Esophagus squamous epithelium (tissue), 5 donors: ENCODE results near the gene KCNG4. TPM values are rescaled to one million over a fixed set of nuclear protein-coding genes. Genes with fewer than 3 reads are reported as not detected.
A peak's percentile ranks its signal among the peaks of the same experiment; 100 is the strongest.

Experiments used
- DNase-seq: peaks from one replicate; lab custom pipeline; 2025; lab: John Stamatoyannopoulos, UW
- H3K27ac ChIP-seq, 4 donors: fragments of 200-600 bp; sonication (generic); one replicate each; pipeline ENCODE4 v1.5.1; 2016 to 2019; ENCODE audit warnings: mild to moderate bottlenecking in 1 of 4
- H3K27me3 ChIP-seq, 4 donors: fragments of 200-600 bp; sonication (generic); 1 replicate in 3 of 4; 2 replicates in 1 of 4; pipeline versions ENCODE4 v1.5.1 to v1.6.0; 2017 to 2021; ENCODE audit warnings: antibody characterized with exemption in 1 of 4
- H3K36me3 ChIP-seq, 3 donors: fragments of 200-600 bp; sonication (generic); one replicate each; pipeline ENCODE4 v1.5.1; 2016 to 2019
- H3K4me1 ChIP-seq, 3 donors: fragments of 200-600 bp; sonication (generic); one replicate each; pipeline ENCODE4 v1.5.1; 2017 to 2019
- H3K4me3 ChIP-seq, 4 donors: fragments of 200-600 bp; sonication (generic); 1 replicate in 3 of 4; 2 replicates in 1 of 4; pipeline ENCODE4 v1.5.1; 2016 to 2019; ENCODE audit warnings: mild to moderate bottlenecking in 2 of 4, moderate library complexity in 1 of 4
- H3K9me3 ChIP-seq, 3 donors: fragments of 200-600 bp; sonication (generic); one replicate each; pipeline ENCODE4 v1.5.1; 2016 to 2019
- POLR2A ChIP-seq, 4 donors: fragments of 450-650 bp; IDR thresholded peaks; one replicate each; pipeline ENCODE4 v1.6.1; 2017; ENCODE audit warnings: antibody characterized with exemption in 4 of 4, mild to moderate bottlenecking in 4 of 4, moderate library complexity in 3 of 4
- WGBS, 2 donors: methylation state at CpG; one replicate each; pipeline ENCODE4 v1.1.5; 2018; 5-methylcytosine and 5-hydroxymethylcytosine counted together
- intact Hi-C: fragments of 100-400 bp; cut with DNase I; formaldehyde crosslinking; loops from one replicate; pipeline ENCODE4 v1.15.0; 2022
- total RNA-seq, 4 donors: library from RNA; depleted of rRNA; stranded (reverse); fragments of >200 nt; gene quantifications; one replicate each; pipeline ENCODE4 v1.1.0, GENCODE V29; 2016
- TF ChIP-seq, protein P1 (sequence below), 6 experiments: fragments of 450-650 bp in 4 of 6; fragments of 200-600 bp in 2 of 6; sonication (generic) in 2 of 6; IDR thresholded peaks; one replicate each; pipeline ENCODE4 v1.5.1; 2016 to 2019; ENCODE audit warnings: antibody characterized with exemption in 6 of 6, mild to moderate bottlenecking in 4 of 6, moderate library complexity in 4 of 6
- donor health status: DM: yes; HTN: yes; CAD: no.

The KCNG4 gene
- total RNA-seq, 4 donors from 2014 or later, result not detected

DNA sequence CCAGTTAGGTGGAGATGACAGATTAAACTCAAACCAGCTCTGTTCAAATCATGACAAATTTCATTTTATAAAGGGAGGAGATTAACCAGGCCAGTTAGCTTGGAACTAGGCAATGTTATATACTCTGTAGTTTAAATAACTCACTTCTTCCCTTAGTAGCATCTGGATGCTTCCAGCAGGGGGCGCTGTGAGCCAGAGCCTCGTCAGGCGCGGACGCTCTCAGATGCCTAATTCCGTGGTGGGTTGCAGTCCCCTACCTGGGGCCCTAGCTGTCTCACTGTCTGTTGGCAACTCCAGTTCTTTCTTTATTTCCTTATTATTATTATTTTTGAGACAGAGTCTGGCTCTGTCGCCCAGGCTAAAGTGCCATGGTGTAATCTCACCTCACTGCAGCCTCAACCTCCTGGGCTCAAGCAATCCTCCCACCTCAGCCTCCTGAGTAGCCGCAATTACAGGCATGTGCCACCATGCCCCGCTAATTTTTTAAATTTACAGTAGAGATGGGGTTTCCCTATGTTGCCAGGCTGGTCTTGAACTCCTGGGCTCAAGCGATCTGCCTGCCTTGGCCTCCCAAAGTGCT lies 37.5 kb upstream of the KCNG4 start:
- H3K27ac ChIP-seq, result no peak overlapping the region
- H3K4me3 ChIP-seq, result no peak overlapping the region
- intact Hi-C loops, result loop anchor here (10.0 kb wide), 1 partner anchor 207 kb away; no protein-coding TSS in a partner anchor
- no peak for TF ChIP-seq POLR2A (IDR thresholded peaks at IDR 0.05)
- TF ChIP-seq, protein P1, sequence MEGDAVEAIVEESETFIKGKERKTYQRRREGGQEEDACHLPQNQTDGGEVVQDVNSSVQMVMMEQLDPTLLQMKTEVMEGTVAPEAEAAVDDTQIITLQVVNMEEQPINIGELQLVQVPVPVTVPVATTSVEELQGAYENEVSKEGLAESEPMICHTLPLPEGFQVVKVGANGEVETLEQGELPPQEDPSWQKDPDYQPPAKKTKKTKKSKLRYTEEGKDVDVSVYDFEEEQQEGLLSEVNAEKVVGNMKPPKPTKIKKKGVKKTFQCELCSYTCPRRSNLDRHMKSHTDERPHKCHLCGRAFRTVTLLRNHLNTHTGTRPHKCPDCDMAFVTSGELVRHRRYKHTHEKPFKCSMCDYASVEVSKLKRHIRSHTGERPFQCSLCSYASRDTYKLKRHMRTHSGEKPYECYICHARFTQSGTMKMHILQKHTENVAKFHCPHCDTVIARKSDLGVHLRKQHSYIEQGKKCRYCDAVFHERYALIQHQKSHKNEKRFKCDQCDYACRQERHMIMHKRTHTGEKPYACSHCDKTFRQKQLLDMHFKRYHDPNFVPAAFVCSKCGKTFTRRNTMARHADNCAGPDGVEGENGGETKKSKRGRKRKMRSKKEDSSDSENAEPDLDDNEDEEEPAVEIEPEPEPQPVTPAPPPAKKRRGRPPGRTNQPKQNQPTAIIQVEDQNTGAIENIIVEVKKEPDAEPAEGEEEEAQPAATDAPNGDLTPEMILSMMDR (IDR thresholded peaks at IDR 0.05), result peak; percentile 64 to 93 (median 86)
- H3K9me3 ChIP-seq, result no peaks in the 10 kb centered on the region
- no peaks in the 10 kb centered on the region for H3K4me1 ChIP-seq
- no peaks in the 10 kb centered on the region for H3K36me3 ChIP-seq
- no peaks in the 10 kb centered on the region for H3K27me3 ChIP-seq
- WGBS, 2 donors, result 28 to 35% methylated on average over 10 of the region's 10 CpGs
- no peak for DNase-seq

- intact Hi-C loops, result loop anchor here (10.0 kb wide), 1 partner anchor 209 kb away; no protein-coding TSS in a partner anchor
- no peak overlapping the region for H3K27ac ChIP-seq
- TF ChIP-seq, protein P1 (IDR thresholded peaks at IDR 0.05), result no peak
- TF ChIP-seq POLR2A (IDR thresholded peaks at IDR 0.05), result no peak
- no peak for DNase-seq
- WGBS, 2 donors, result 78 to 88% methylated on average over 6 of the region's 6 CpGs
- H3K9me3 ChIP-seq, result no peaks in the 10 kb centered on the region
- no peak overlapping the region for H3K4me3 ChIP-seq
- H3K36me3 ChIP-seq, result no peaks in the 10 kb centered on the region
- peaks cover 0 to 10% (median 0%) of the 10 kb centered on the region in 4 donors for H3K27me3 ChIP-seq
- H3K4me1 ChIP-seq, result no peaks in the 10 kb centered on the region
Observed at GRCh38 chr16:84275585-84276151, 35.9 kb upstream of the KCNG4 start.

GRCh38 chr16:84274515-84274914 lies 34.7 kb upstream of the KCNG4 start:
- no peak for TF ChIP-seq POLR2A (IDR thresholded peaks at IDR 0.05)
- TF ChIP-seq, protein P1 (IDR thresholded peaks at IDR 0.05), result no peak
- WGBS, 2 donors, result 90 to 92% methylated on average over 5 to 9 of the region's 9 CpGs
- no peak for DNase-seq
- Histone ChIP-seq H3K27me3 (peaks cover 0 to 13% (median 0%) of the 10 kb centered on the region in 4 donors), H3K9me3 (no peaks in the 10 kb centered on the region), H3K36me3 (no peaks in the 10 kb centered on the region), H3K27ac (no peak overlapping the region), H3K4me1 (no peaks in the 10 kb centered on the region), H3K4me3 (no peak overlapping the region)
- intact Hi-C loops, result loop anchor here (10.0 kb wide), 1 partner anchor 210 kb away; no protein-coding TSS in a partner anchor

DNA sequence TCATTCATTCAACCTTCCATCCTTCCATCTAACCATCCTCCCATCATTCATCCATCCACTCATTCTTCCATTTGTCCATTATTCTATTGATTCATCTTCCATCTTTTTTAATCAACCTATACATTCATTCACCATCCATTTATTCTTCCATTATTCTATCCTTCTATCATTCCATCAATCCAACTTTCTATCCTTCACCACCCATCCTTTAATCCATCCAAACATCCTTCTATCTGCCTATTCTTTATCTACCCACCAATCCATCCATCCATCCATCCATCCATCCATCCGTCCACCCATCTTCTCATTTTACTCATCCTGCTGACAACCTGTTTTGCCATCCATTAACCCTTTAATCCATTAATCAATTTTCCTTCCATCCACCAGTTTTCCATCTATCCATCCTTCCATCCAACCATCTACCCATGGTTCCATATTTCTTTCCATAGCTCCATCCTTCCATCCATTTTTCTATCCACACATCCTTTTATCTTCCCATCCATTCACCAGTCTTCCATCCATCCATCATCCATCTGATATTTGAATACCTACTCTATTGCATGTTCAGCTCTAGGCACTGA lies 33.0 kb upstream of the KCNG4 start:
- intact Hi-C loops, result loop anchor here (10.0 kb wide), 1 partner anchor 212 kb away; no protein-coding TSS in a partner anchor
- no peaks in the 10 kb centered on the region for H3K9me3 ChIP-seq
- TF ChIP-seq, protein P1 (IDR thresholded peaks at IDR 0.05), result no peak
- TF ChIP-seq POLR2A (IDR thresholded peaks at IDR 0.05), result no peak
- H3K27me3 ChIP-seq, result peaks cover 0 to 21% (median 0%) of the 10 kb centered on the region in 4 donors
- H3K4me3 ChIP-seq, result no peak overlapping the region
- H3K4me1 ChIP-seq, result no peaks in the 10 kb centered on the region
- no peak overlapping the region for H3K27ac ChIP-seq
- H3K36me3 ChIP-seq, result no peaks in the 10 kb centered on the region
- 25 to 73% methylated on average over 1 of the region's 1 CpG for WGBS, 2 donors
- no peak for DNase-seq

DNA sequence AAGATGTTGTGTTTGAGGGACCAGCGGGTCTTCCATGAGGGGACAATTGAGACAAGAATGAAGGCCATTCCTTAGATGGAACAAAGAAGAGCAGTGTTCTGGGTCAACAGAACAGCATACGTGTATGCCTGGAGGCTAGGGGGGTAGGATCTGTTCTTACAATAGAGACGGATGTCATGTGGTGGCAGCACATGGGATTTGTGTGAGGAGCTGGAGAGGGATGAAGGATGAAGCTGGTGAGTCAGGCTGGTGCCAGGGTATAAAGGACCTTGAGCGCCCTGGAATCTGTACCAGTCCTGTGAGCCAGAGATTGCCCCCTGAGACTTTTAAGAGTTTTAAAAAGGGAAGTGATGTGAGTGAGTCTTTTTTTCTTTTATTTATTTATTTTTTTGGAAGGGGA lies 32.1 kb upstream of the KCNG4 start:
- intact Hi-C loops, result loop anchor here (10.0 kb wide), 1 partner anchor 213 kb away; no protein-coding TSS in a partner anchor
- 54 to 60% methylated on average over 4 of the region's 4 CpGs for WGBS, 2 donors
- H3K27ac ChIP-seq, result no peak overlapping the region

More for the DNA sequence above, 32.1 kb upstream of the KCNG4 start:
- H3K4me1 ChIP-seq, result no peaks in the 10 kb centered on the region
- no peak for DNase-seq
- no peaks in the 10 kb centered on the region for H3K9me3 ChIP-seq
- H3K4me3 ChIP-seq, result no peak overlapping the region
- H3K36me3 ChIP-seq, result no peaks in the 10 kb centered on the region
- TF ChIP-seq, protein P1 (IDR thresholded peaks at IDR 0.05), result no peak
- TF ChIP-seq POLR2A (IDR thresholded peaks at IDR 0.05), result no peak
- H3K27me3 ChIP-seq, result peaks cover 0 to 22% (median 0%) of the 10 kb centered on the region in 4 donors
